Activated CD4-positive, alpha-beta T cell treated with anti-CD3 and anti-CD28 coated beads, Interleukin-2, amount 10 ng/mL, durations not matched to agents 7 days and 5 days (primary cell): Measurements from ENCODE around the gene MAP3K7. TPM values are rescaled to one million over a fixed set of nuclear protein-coding genes. Genes with fewer than 3 reads are reported as not detected.

Experiments
- CTCF ChIA-PET: fragments of 350-600 bp; sonication (Branson Sonifier 250); formaldehyde crosslinking; loops from one replicate; lab custom pipeline; 2021; ENCODE audit warnings: antibody characterized with exemption; lab: Charles Lee
- POLR2A ChIA-PET: fragments of 350-600 bp; sonication (Branson Sonifier 250); formaldehyde crosslinking; loops from one replicate; lab custom pipeline; 2021; ENCODE audit warnings: antibody characterized with exemption; lab: Charles Lee
- DNase-seq: peaks from one replicate; pipeline ENCODE4 v3.0.0-alpha.2; 2020
- H3K27ac Mint-ChIP-seq: one replicate; pipeline ENCODE4 v1.8.0; 2021; ENCODE audit warnings: mild to moderate bottlenecking, moderate library complexity, mixed read lengths
- H3K27me3 Mint-ChIP-seq: one replicate; pipeline ENCODE4 v1.8.0; 2021; ENCODE audit warnings: mixed read lengths
- H3K36me3 Mint-ChIP-seq: one replicate; pipeline ENCODE4 v1.8.0; 2021; ENCODE audit warnings: low read depth, mixed read lengths
- H3K4me1 Mint-ChIP-seq: one replicate; pipeline ENCODE4 v1.8.0; 2021; ENCODE audit warnings: mixed read lengths
- H3K4me3 Mint-ChIP-seq: one replicate; pipeline ENCODE4 v1.8.0; 2021; ENCODE audit warnings: mild to moderate bottlenecking, moderate library complexity, mixed read lengths
- H3K9me3 Mint-ChIP-seq: one replicate; pipeline ENCODE4 v1.8.0; 2021; ENCODE audit warnings: mixed read lengths
- total RNA-seq, 2 experiments: library from RNA; stranded (reverse); gene quantifications; one replicate each; pipeline ENCODE4 v1.2.3, GENCODE V29; 2021

Gene MAP3K7
- total RNA-seq, 2 experiments from 2014 or later, result 29.1 to 35.2 TPM

DNA sequence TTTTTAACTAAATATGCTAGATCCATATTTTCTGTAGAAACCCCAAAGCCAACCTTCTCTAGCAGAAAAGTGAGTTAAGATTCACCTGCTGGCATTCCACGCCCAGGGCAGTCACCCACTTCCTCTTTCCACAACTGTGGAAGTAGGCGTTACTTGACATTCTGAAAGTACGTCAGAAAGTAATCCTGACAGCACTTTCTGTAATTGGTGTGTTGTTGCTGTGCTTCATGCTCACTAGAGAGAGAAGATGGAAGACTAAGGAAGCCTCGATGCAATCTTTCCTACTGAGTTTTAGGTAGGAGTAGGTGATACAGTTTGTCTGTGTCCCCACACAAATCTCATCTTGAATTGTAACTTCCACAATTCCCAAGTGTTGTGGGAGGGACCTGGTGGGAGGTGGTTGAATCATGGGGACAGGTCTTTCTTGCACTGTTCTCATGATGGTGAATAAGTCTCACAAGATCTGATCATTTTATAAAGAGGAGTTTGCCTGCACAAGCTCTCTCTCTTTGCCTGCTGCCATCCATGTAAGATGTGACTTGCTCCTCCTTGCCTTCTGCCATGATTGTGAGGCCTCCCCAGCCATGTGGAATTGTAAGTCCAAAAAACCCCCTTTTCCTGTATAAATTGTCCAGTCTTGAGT lies 101.1 kb downstream of the MAP3K7 start:
- peaks cover 2% of the 10 kb centered on the region for H3K4me1 Mint-ChIP-seq
- no peak overlapping the region for H3K4me3 Mint-ChIP-seq
- POLR2A ChIA-PET, result no interaction called here
- no peak overlapping the region for H3K27ac Mint-ChIP-seq
- peaks cover 22% of the 10 kb centered on the region for H3K9me3 Mint-ChIP-seq
- H3K36me3 Mint-ChIP-seq, result peaks cover 8% of the 10 kb centered on the region
- CTCF ChIA-PET, result interaction anchor here (1.6 kb wide), 1 partner anchor 8 kb away, joined by 5 read pairs; no protein-coding TSS in a partner anchor
- peaks cover 9% of the 10 kb centered on the region for H3K27me3 Mint-ChIP-seq
- DNase-seq, result no peak

DNA sequence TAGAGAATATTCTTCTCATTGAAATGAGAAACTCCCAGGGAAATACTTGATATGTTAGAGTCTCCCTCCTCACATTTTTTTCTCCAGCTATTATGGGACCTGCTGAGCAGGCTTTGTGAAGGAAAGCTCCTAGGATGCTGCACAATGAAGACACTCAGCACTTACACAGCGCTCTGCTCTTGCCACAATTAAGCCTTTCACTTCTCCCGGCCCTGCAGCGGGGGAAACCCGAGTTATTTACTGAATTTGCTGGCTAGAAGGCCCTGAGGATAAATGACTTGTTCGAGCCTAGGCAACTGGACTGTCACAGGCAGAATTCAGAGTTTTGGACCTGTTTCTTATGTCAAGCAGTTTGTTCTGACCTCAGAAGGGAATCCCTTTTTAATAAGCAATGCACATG lies 102.0 kb downstream of the MAP3K7 start:
- Mint-ChIP-seq H3K9me3 (peaks cover 22% of the 10 kb centered on the region), H3K36me3 (peaks cover 8% of the 10 kb centered on the region), H3K4me3 (no peak overlapping the region), H3K4me1 (peaks cover 2% of the 10 kb centered on the region), H3K27ac (no peak overlapping the region), H3K27me3 (peaks cover 3% of the 10 kb centered on the region)
- ChIA-PET POLR2A (no interaction called here), CTCF (interaction anchor here (0.7 to 2.3 kb wide), 4 partner anchors 9 to 295 kb away, joined by 3 to 11 read pairs (median 3); no protein-coding TSS in a partner anchor)
- no peak for DNase-seq

DNA sequence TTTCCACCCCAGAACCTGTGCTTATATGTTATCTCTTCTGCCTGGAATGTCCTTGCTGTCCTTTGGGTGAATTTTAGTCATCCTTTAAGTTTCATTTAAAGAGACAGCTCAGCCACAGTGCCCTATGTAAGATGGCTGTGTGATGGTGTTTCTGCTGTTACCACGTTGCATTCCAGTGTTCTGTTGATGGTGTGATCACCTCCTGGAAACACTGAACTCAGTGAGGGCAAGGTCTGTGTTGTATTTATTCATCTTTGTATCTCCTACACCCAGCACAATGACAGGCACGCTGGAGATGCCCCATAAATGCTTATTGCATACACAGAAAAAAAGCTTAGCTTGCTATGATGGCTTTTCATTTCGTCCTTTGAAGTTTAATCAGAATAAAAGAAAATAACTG lies 102.5 kb downstream of the MAP3K7 start:
- H3K4me1 Mint-ChIP-seq, result peaks cover 5% of the 10 kb centered on the region
- H3K9me3 Mint-ChIP-seq, result peaks cover 22% of the 10 kb centered on the region
- no peak for DNase-seq
- no peak overlapping the region for H3K27ac Mint-ChIP-seq
- no peak overlapping the region for H3K4me3 Mint-ChIP-seq
- POLR2A ChIA-PET, result no interaction called here
- peaks cover 8% of the 10 kb centered on the region for H3K36me3 Mint-ChIP-seq
- peaks cover 3% of the 10 kb centered on the region for H3K27me3 Mint-ChIP-seq
- CTCF ChIA-PET, result interaction anchor here (0.7 to 2.3 kb wide), 5 partner anchors 10 to 294 kb away, joined by 3 to 11 read pairs (median 3); no protein-coding TSS in a partner anchor

GRCh38 chr6:90483956-90484355 lies 102.9 kb downstream of the MAP3K7 start:
- peaks cover 3% of the 10 kb centered on the region for H3K27me3 Mint-ChIP-seq
- peaks cover 10% of the 10 kb centered on the region for H3K4me1 Mint-ChIP-seq
- ChIA-PET POLR2A (no interaction called here), CTCF (interaction anchor here (1.0 to 2.3 kb wide), 4 partner anchors 10 to 20 kb away, joined by 3 to 11 read pairs (median 4); no protein-coding TSS in a partner anchor)
- no peak overlapping the region for H3K4me3 Mint-ChIP-seq
- peaks cover 8% of the 10 kb centered on the region for H3K36me3 Mint-ChIP-seq
- peaks cover 22% of the 10 kb centered on the region for H3K9me3 Mint-ChIP-seq
- DNase-seq, result no peak
- no peak overlapping the region for H3K27ac Mint-ChIP-seq

DNA sequence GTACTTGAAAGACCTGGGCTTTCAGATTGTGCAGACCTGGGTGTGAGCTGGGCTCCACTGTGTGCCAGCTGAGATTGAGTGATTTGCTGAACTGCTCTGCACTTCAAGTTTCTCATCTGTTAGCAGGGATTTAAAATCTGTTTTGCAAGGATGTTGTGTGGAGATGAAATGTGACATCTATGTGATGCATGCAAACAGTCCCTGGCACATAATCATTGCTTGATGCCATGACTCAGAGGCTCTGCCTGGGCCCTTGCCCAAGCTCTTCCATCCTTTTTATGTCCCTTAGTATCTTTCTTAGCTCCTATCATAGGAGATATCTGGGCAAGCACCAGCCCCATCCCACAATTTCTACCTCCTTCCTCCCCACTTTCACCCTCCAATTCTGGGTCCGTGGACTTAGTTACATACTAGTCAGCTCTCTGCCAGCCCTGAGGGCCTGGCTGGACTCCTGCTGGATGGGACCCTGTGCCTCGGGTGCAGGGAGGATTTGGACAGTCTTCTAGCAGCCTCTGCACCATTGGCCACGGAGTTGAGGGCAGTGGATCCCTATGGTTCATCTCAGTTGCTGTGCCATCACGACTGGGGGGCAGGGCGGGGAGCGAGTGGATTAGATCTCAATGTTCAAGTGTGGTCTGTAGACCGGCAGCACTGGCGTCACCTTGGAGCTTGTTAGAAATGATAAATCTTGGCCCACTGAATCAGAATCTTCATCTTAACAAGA lies 103.6 kb downstream of the MAP3K7 start:
- Mint-ChIP-seq H3K9me3 (peaks cover 22% of the 10 kb centered on the region), H3K27ac (no peak overlapping the region), H3K4me3 (no peak overlapping the region), H3K4me1 (peaks cover 16% of the 10 kb centered on the region), H3K36me3 (peaks cover 8% of the 10 kb centered on the region), H3K27me3 (peaks cover 3% of the 10 kb centered on the region)
- CTCF ChIA-PET, result interaction anchor here (1.0 to 2.3 kb wide), 3 partner anchors 9 to 16 kb away, joined by 4 to 11 read pairs (median 4); no protein-coding TSS in a partner anchor
- DNase-seq, result no peak
- POLR2A ChIA-PET, result no interaction called here

DNA sequence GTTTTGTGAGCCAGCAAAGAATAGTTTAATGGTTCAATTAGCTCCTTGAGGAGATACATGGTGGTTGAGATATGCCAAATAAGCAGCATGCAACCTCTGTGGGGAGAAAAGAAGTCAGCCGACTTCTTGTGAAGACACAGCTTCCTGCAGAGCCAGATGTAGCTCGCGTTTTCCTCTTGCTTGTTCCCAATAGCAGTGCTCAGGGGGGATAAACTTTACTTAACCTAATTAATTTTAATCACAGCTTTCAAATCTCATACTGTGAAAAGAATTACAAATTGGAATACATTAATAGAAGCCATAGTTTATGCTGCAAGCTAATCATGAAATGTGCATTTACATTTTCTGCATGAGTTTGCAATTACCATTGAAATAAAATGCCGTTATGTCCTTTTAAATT lies 106.2 kb downstream of the MAP3K7 start:
- no peaks in the 10 kb centered on the region for H3K27me3 Mint-ChIP-seq
- H3K4me3 Mint-ChIP-seq, result no peak overlapping the region
- H3K9me3 Mint-ChIP-seq, result peaks cover 9% of the 10 kb centered on the region
- no peak overlapping the region for H3K27ac Mint-ChIP-seq
- CTCF ChIA-PET, result interaction anchor here (0.6 to 8.9 kb wide), 7 partner anchors 22 to 540 kb away, joined by 3 to 72 read pairs (median 5); no protein-coding TSS in a partner anchor
- POLR2A ChIA-PET, result no interaction called here
- no peak for DNase-seq
- peaks cover 41% of the 10 kb centered on the region for H3K4me1 Mint-ChIP-seq
- H3K36me3 Mint-ChIP-seq, result peaks cover 3% of the 10 kb centered on the region

DNA sequence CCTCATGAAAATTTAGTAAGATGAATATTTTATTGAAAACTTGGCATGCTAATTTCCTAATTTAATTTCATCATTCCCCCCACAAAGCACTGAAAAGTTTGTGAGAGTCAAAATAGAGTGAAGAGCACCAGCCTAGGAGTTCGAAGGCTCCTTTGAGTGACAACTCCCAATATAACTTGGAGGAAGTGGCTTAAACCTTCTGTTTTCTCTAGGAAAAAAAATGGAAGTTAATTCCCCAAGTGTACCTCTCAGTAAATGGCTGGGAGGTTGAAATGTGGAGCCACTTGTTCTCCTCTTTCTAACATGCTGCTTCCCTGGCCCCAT lies 107.3 kb downstream of the MAP3K7 start:
- ChIA-PET POLR2A (no interaction called here), CTCF (interaction anchor here (0.8 to 8.9 kb wide), 33 partner anchors 9 to 842 kb away, joined by 3 to 72 read pairs (median 5); no protein-coding TSS in a partner anchor)
- DNase-seq, result no peak
- H3K36me3 Mint-ChIP-seq, result no peaks in the 10 kb centered on the region
- peaks cover 52% of the 10 kb centered on the region for H3K4me1 Mint-ChIP-seq
- H3K27ac Mint-ChIP-seq, result no peak overlapping the region
- no peak overlapping the region for H3K4me3 Mint-ChIP-seq
- no peaks in the 10 kb centered on the region for H3K27me3 Mint-ChIP-seq
- peaks cover 7% of the 10 kb centered on the region for H3K9me3 Mint-ChIP-seq

- Mint-ChIP-seq H3K4me3 (no peak overlapping the region), H3K27me3 (no peaks in the 10 kb centered on the region), H3K4me1 (peaks cover 58% of the 10 kb centered on the region), H3K36me3 (no peaks in the 10 kb centered on the region), H3K9me3 (peaks cover 5% of the 10 kb centered on the region), H3K27ac (peak overlapping the region; percentile 1)
- POLR2A ChIA-PET, result no interaction called here
- CTCF ChIA-PET, result interaction anchor here (0.6 to 8.9 kb wide), 44 partner anchors 9 to 842 kb away, joined by 3 to 72 read pairs (median 4); partner anchors contain the start of gene BACH2
- DNase-seq, result peak; percentile 87
Observed at GRCh38 chr6:90478789-90479602, 107.9 kb downstream of the MAP3K7 start.

DNA sequence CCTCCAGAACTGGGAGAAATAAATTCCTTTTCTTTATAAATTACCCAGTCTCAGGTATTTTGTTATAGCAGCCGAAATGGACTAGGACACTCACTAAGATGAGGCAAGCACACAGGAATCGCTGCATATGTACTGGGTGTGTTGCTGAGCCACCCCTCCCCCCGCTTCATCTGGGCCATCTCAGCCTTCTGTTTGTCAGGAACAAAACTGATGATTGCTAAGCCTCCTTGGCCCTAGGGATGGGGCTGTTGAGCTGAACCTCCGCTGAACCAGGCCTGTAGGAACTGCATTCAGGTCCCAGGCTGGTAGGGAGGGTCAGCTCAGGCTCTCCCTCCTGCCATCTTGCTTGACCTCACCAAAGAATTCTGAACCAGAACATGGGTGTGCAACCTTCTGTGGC lies 108.6 kb downstream of the MAP3K7 start:
- CTCF ChIA-PET, result interaction anchor here (0.8 to 8.9 kb wide), 22 partner anchors 8 to 538 kb away, joined by 3 to 72 read pairs (median 5); no protein-coding TSS in a partner anchor
- Mint-ChIP-seq H3K27me3 (no peaks in the 10 kb centered on the region), H3K27ac (peak overlapping the region; percentile 7), H3K36me3 (no peaks in the 10 kb centered on the region), H3K4me1 (peaks cover 65% of the 10 kb centered on the region), H3K4me3 (no peak overlapping the region), H3K9me3 (peaks cover 5% of the 10 kb centered on the region)
- POLR2A ChIA-PET, result no interaction called here
- DNase-seq, result no peak

DNA sequence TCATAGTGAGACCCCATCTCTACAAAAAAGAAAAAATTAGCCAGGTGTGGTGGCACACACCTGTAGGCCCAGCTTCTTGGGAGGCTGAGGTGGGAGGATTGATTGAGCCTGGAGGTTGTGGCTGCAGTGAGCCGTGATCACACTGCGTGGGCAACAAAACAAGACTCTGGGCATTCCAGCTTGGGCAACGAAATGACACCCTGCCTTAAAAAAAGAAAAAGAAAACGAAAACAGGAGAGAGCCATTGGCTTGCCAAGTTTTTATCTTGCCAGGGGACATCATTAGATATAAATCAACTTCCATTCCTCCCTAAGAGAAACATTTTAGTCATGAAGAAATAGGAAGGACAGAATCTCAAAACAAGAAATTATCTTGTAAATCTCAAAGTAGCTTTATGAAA lies 109.5 kb downstream of the MAP3K7 start:
- Mint-ChIP-seq H3K27me3 (no peaks in the 10 kb centered on the region), H3K9me3 (peaks cover 1% of the 10 kb centered on the region), H3K27ac (no peak overlapping the region), H3K4me1 (peaks cover 74% of the 10 kb centered on the region), H3K4me3 (no peak overlapping the region), H3K36me3 (no peaks in the 10 kb centered on the region)
- ChIA-PET POLR2A (no interaction called here), CTCF (interaction anchor here (0.6 to 8.9 kb wide), 24 partner anchors 9 to 537 kb away, joined by 3 to 72 read pairs (median 5); no protein-coding TSS in a partner anchor)
- no peak for DNase-seq

- Mint-ChIP-seq H3K27ac (peak overlapping the region; percentile 94), H3K27me3 (peaks cover 3% of the 10 kb centered on the region), H3K4me3 (peak overlapping the region; percentile 54), H3K4me1 (peaks cover 98% of the 10 kb centered on the region), H3K9me3 (peaks cover 3% of the 10 kb centered on the region), H3K36me3 (peaks cover 5% of the 10 kb centered on the region)
- peak; percentile 74 for DNase-seq
- POLR2A ChIA-PET, result no interaction called here
- CTCF ChIA-PET, result interaction anchor here (0.6 to 8.9 kb wide), 11 partner anchors 14 to 434 kb away, joined by 3 to 72 read pairs (median 5); partner anchors contain the start of gene BACH2
Observed at GRCh38 chr6:90472716-90473115, 114.2 kb downstream of the MAP3K7 start.

- H3K36me3 Mint-ChIP-seq, result peaks cover 9% of the 10 kb centered on the region
- H3K9me3 Mint-ChIP-seq, result peaks cover 3% of the 10 kb centered on the region
- H3K27ac Mint-ChIP-seq, result no peak overlapping the region
- H3K27me3 Mint-ChIP-seq, result peaks cover 3% of the 10 kb centered on the region
- ChIA-PET POLR2A (no interaction called here), CTCF (interaction anchor here (1.4 to 2.6 kb wide), 2 partner anchors 11 to 27 kb away, joined by 3 to 15 read pairs; no protein-coding TSS in a partner anchor)
- peaks cover 97% of the 10 kb centered on the region for H3K4me1 Mint-ChIP-seq
- H3K4me3 Mint-ChIP-seq, result no peak overlapping the region
- DNase-seq, result peak; percentile 45
Observed at GRCh38 chr6:90471263-90471662, 115.6 kb downstream of the MAP3K7 start.
